ENCODE data around the gene LORICRIN.

- TF ChIP-seq, protein P1, sequence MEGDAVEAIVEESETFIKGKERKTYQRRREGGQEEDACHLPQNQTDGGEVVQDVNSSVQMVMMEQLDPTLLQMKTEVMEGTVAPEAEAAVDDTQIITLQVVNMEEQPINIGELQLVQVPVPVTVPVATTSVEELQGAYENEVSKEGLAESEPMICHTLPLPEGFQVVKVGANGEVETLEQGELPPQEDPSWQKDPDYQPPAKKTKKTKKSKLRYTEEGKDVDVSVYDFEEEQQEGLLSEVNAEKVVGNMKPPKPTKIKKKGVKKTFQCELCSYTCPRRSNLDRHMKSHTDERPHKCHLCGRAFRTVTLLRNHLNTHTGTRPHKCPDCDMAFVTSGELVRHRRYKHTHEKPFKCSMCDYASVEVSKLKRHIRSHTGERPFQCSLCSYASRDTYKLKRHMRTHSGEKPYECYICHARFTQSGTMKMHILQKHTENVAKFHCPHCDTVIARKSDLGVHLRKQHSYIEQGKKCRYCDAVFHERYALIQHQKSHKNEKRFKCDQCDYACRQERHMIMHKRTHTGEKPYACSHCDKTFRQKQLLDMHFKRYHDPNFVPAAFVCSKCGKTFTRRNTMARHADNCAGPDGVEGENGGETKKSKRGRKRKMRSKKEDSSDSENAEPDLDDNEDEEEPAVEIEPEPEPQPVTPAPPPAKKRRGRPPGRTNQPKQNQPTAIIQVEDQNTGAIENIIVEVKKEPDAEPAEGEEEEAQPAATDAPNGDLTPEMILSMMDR (IDR thresholded peaks at IDR 0.05), result peak in 4 of 6 experiments; percentile 18 to 32 (median 28)
- no peak for TF ChIP-seq POLR2A (IDR thresholded peaks at IDR 0.05)
Measured at GRCh38 chr1:153288634-153289275, 29.3 kb downstream of the LORICRIN start.

Measured in Peyer's patch (tissue), 4 donors.